C4-2B (cell line): ENCODE measurements around the gene SETBP1.
"Not testable (repeated sequence)": the region's sequence is repeated elsewhere in the genome, so short reads cannot be mapped to it uniquely, and the experiment has no call there.

ENCODE experiments used
- ZFX ChIP-seq: fragments of 450-650 bp; IDR thresholded peaks from 2 replicates; pipeline ENCODE4 v1.6.1; 2017
- TF ChIP-seq, protein P1 (sequence below): fragments of 450-650 bp; conservative IDR thresholded peaks from 2 replicates; pipeline ENCODE4 v1.5.1; 2017; ENCODE audit warnings: mild to moderate bottlenecking

DNA sequence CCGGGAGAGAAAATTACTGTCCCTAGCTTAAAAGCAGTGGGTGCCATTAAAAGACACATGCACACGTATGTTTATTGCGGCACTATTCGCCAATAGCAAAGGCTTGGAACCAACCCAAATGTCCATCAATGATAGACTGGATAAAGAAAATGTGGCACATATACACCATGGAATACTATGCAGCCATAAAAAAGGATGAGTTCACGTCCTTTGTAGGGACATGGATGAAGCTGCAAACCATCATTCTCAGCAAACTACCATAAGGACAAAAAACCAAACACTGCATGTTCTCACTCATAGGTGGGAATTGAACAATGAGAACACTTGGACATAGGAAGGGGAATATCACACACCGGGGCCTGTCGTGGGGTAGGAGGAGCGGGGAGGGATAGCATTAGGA is 120.1 kb downstream of the SETBP1 start:
- TF ChIP-seq, protein P1, sequence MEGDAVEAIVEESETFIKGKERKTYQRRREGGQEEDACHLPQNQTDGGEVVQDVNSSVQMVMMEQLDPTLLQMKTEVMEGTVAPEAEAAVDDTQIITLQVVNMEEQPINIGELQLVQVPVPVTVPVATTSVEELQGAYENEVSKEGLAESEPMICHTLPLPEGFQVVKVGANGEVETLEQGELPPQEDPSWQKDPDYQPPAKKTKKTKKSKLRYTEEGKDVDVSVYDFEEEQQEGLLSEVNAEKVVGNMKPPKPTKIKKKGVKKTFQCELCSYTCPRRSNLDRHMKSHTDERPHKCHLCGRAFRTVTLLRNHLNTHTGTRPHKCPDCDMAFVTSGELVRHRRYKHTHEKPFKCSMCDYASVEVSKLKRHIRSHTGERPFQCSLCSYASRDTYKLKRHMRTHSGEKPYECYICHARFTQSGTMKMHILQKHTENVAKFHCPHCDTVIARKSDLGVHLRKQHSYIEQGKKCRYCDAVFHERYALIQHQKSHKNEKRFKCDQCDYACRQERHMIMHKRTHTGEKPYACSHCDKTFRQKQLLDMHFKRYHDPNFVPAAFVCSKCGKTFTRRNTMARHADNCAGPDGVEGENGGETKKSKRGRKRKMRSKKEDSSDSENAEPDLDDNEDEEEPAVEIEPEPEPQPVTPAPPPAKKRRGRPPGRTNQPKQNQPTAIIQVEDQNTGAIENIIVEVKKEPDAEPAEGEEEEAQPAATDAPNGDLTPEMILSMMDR: not testable (repeated sequence)
- TF ChIP-seq ZFX: not testable (repeated sequence)
